Natural killer cell treated with Interleukin-12 subunit alpha and Interleukin-12 subunit beta and Interleukin-15 and Interleukin-18, amount 100 ng/mL, for 72 hours (primary cell): Measurements from ENCODE around the gene DAAM1. TPM values are rescaled to one million over a fixed set of nuclear protein-coding genes. Genes with fewer than 3 reads are reported as not detected.
A peak's percentile ranks its signal among the peaks of the same experiment; 100 is the strongest.

ENCODE experiments used
- ATAC-seq, 2 donors: fragments of 150-1000 bp; cut with Tn5 transposase in 1 of 2; sonication (Bioruptor Pico), chemical (Tn5 transposase) in 1 of 2; 2 replicates each; pipeline ENCODE4 v1.10.0; 2021
- DNase-seq: peaks from one replicate; pipeline ENCODE4 v3.0.0; 2022; ENCODE audit warnings: low spot score
- H3K27ac Mint-ChIP-seq, 2 donors: 1 replicate in 1 of 2; 2 replicates in 1 of 2; pipeline ENCODE4 v1.8.0; 2022; ENCODE audit warnings: mixed read lengths in 2 of 2, mild to moderate bottlenecking in 1 of 2, moderate library complexity in 1 of 2
- H3K27me3 Mint-ChIP-seq, 2 donors: 1 replicate in 1 of 2; 2 replicates in 1 of 2; pipeline ENCODE4 v1.8.0; 2022; ENCODE audit warnings: mixed read lengths in 2 of 2
- H3K36me3 Mint-ChIP-seq: one replicate; pipeline ENCODE4 v1.8.0; 2022; ENCODE audit warnings: mixed read lengths
- H3K4me1 Mint-ChIP-seq, 2 donors: 1 replicate in 1 of 2; 2 replicates in 1 of 2; pipeline ENCODE4 v1.8.0; 2022; ENCODE audit warnings: low read depth in 2 of 2, mixed read lengths in 2 of 2, mild to moderate bottlenecking in 1 of 2
- H3K4me3 Mint-ChIP-seq: one replicate; pipeline ENCODE4 v1.8.0; 2022; ENCODE audit warnings: mixed read lengths
- H3K9me3 Mint-ChIP-seq: 2 replicates; pipeline ENCODE4 v1.8.0; 2022; ENCODE audit warnings: mixed read lengths
- total RNA-seq, 2 donors: library from RNA; stranded (reverse); gene quantifications; one replicate each; pipeline ENCODE4 v1.2.3, GENCODE V29; 2022

The DAAM1 gene
- total RNA-seq, 2 donors from 2014 or later = 21.3 to 22.5 TPM

DNA sequence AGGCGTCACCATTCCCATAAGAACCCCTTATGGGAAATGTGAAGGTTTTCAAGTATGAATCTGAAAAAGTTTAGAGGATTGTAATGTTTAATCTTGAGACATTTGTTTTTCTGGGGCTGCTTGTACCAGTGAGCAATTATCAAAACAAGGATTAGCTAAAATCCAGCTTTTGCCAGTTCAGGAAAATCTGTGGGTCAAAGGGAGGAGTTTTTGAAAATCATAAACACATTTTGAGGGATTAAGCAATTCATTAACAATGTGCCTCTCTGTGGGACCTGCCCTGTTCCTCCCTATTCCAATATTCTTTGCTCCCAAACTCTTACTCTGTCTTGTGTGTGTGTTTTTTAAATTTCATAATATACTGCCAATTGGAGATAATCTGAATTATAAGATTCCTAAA is 11.7 kb upstream of the DAAM1 start:
- ATAC-seq = no peak
- H3K27ac Mint-ChIP-seq = no peak overlapping the region

DNA sequence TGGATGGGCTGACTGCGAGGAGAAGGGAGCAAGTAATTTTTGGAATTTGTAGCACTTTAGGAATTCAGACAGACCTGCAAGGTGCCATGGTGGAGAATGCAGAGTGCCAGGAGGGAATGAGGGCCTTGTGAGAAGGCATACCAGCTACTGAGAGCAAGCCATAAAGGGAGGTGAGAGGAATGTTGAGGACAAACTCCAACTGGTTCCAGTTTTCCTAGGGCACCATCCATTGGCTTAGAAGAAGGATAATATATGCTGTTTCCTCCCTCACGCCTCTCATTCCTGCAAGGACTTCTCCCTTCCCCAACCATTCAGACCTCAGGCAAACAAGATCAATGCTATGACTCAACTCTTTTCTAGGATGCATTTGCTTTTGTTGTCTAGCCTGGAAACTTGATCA is 11.2 kb upstream of the DAAM1 start:
- Mint-ChIP-seq H3K36me3 (no peaks in the 10 kb centered on the region), H3K27me3 (peaks cover 0 to 17% of the 10 kb centered on the region in 2 donors), H3K27ac (no peak overlapping the region), H3K9me3 (no peaks in the 10 kb centered on the region), H3K4me1 (peaks cover 3 to 5% of the 10 kb centered on the region in 2 donors), H3K4me3 (no peak overlapping the region)
- no peak for ATAC-seq
- DNase-seq = no peak

More for the DNA sequence above, 11.7 kb upstream of the DAAM1 start:
- Mint-ChIP-seq H3K36me3 (no peaks in the 10 kb centered on the region), H3K27me3 (peaks cover 0 to 17% of the 10 kb centered on the region in 2 donors), H3K4me3 (no peak overlapping the region), H3K4me1 (peaks cover 3 to 5% of the 10 kb centered on the region in 2 donors), H3K9me3 (no peaks in the 10 kb centered on the region)
- no peak for DNase-seq

DNA sequence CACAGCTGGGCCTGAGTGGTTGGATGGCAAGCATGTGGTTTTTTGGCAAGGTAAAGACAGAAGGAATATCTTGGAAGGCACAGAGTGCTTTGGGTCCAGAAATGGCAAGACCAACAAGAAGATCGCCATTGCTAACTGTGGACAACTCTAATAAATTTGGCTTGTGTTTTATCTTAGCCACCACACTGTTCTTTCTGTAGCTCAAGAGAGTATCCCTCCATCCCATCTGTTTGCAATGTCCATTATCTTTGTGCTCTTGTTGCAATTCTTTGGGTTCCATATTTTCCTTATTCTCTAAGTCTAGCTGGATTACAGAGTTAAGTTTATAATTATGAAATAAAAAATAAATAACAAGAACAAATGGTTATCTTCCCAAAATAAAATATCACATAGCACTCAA is 6.7 kb upstream of the DAAM1 start:
- H3K36me3 Mint-ChIP-seq = no peaks in the 10 kb centered on the region
- H3K4me3 Mint-ChIP-seq = no peak overlapping the region
- peaks cover 3 to 8% of the 10 kb centered on the region in 2 donors for H3K4me1 Mint-ChIP-seq
- H3K9me3 Mint-ChIP-seq = no peaks in the 10 kb centered on the region
- H3K27me3 Mint-ChIP-seq = peaks cover 19 to 42% of the 10 kb centered on the region in 2 donors
- no peak overlapping the region for H3K27ac Mint-ChIP-seq
- ATAC-seq = no peak
- no peak for DNase-seq

DNA sequence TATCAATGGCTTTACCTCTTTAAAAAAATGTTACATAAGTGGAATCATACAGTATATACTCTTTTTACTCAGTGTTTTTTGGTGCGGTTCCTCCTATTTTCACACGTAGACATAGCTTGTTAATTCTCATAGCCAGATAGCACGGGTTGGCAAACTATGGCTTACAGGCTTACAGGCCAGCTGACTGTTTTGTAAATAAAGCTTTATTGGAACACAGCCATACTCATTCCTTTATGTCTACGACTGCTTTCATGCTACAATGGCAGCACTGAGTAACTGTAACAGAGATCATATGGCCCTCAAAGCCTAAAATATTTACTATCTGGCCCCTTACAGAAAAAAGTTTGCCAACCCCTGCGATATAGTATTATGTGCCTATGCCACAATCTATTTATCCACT is 5.8 kb upstream of the DAAM1 start:
- DNase-seq (no peak), ATAC-seq (no peak)
- no peak overlapping the region for H3K27ac Mint-ChIP-seq
- no peaks in the 10 kb centered on the region for H3K9me3 Mint-ChIP-seq
- peaks cover 3 to 15% of the 10 kb centered on the region in 2 donors for H3K4me1 Mint-ChIP-seq
- H3K27me3 Mint-ChIP-seq = peaks cover 22 to 46% of the 10 kb centered on the region in 2 donors
- H3K36me3 Mint-ChIP-seq = no peaks in the 10 kb centered on the region
- H3K4me3 Mint-ChIP-seq = no peak overlapping the region

DNA sequence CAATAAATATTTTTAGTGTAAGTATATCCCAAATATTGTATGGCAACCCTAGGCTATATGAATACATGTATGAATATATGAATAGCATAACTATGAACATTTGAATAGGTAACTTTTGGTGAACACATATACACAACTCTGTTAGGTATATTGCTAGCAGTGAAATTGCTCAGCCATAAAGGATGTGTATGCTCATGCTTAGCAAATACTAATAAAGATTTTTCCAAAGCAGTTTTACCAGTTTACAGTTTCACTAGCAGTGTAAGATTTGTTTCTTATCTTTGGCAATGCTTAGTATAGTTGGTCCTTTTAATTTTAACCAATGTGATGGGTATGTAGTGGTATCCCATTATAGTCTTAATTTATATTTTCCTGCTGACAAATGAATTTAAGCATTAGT is 5.3 kb upstream of the DAAM1 start:
- DNase-seq (no peak), ATAC-seq (no peak)
- Mint-ChIP-seq H3K27me3 (peaks cover 22 to 46% of the 10 kb centered on the region in 2 donors), H3K27ac (no peak overlapping the region), H3K36me3 (no peaks in the 10 kb centered on the region), H3K4me3 (no peak overlapping the region), H3K4me1 (peaks cover 3 to 20% of the 10 kb centered on the region in 2 donors), H3K9me3 (no peaks in the 10 kb centered on the region)

DNA sequence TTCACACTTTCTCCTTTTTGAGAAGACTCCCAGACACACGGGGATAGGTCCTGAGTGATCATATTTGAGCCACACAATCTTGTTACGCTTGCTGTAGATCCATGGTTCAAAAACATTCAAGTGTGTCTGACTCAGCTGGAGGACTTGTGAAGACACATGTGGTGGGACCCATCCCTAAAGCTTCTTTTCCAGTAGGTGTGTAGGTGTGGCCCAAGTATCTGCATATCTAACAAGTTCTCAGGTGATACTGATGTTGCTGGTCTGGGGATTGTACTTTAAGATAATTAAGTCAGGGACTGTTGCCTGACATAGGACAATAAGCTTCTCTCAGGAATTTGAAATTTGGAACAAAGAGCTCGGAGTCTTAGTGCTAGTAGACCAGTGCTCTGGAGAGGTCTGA is 4.1 kb upstream of the DAAM1 start:
- no peak overlapping the region for H3K4me3 Mint-ChIP-seq
- H3K9me3 Mint-ChIP-seq = no peaks in the 10 kb centered on the region
- peaks cover 0 to 14% of the 10 kb centered on the region in 2 donors for H3K4me1 Mint-ChIP-seq
- DNase-seq = no peak
- H3K27ac Mint-ChIP-seq = no peak overlapping the region
- no peak for ATAC-seq
- no peaks in the 10 kb centered on the region for H3K36me3 Mint-ChIP-seq
- peaks cover 22 to 39% of the 10 kb centered on the region in 2 donors for H3K27me3 Mint-ChIP-seq

DNA sequence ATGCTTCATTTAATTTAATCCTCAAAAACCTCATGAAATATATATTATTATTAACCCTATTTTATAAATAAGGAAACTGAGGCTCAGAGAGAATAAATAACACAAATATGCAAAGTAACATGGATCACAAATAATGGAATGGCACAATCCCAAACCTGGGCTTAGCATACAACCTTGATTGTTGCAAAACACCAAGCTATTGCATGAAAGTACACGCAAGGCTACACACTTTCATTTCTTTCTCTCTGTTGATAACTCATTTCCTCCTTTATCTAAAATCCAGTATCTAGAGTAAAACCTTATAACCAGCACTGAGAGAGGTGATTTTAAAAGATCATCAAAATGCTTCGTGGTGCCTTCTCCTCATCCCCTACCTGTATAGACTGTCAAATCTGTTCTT is 2.8 kb upstream of the DAAM1 start:
- no peak overlapping the region for H3K27ac Mint-ChIP-seq
- peaks cover 8 to 24% of the 10 kb centered on the region in 2 donors for H3K4me1 Mint-ChIP-seq
- ATAC-seq (no peak), DNase-seq (no peak)
- no peaks in the 10 kb centered on the region for H3K9me3 Mint-ChIP-seq
- no peaks in the 10 kb centered on the region for H3K36me3 Mint-ChIP-seq
- H3K4me3 Mint-ChIP-seq = no peak overlapping the region
- peaks cover 22 to 30% of the 10 kb centered on the region in 2 donors for H3K27me3 Mint-ChIP-seq

DNA sequence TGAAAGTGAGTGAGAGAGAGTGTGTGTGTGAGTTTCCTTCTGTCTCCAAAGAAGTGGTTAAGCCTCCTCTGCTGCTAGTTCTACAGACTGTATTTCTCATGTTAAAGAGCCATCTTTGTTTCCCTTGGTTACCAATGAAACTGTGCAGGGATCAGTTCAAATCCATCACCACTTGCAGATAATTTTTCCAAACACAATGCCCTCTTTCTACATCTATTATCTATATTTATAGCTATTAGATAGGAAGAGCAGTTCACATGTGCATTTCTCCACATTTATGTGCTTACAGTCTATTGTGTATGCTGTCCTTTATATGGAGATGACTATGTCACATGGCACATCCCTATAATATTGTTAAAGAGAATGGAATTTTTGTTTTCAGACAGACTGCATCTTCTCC is 2.2 kb upstream of the DAAM1 start:
- DNase-seq (no peak), ATAC-seq (no peak)
- Mint-ChIP-seq H3K27ac (no peak overlapping the region), H3K4me1 (peaks cover 8 to 24% of the 10 kb centered on the region in 2 donors), H3K36me3 (no peaks in the 10 kb centered on the region), H3K4me3 (no peak overlapping the region), H3K9me3 (no peaks in the 10 kb centered on the region), H3K27me3 (peaks cover 22 to 29% of the 10 kb centered on the region in 2 donors)

DNA sequence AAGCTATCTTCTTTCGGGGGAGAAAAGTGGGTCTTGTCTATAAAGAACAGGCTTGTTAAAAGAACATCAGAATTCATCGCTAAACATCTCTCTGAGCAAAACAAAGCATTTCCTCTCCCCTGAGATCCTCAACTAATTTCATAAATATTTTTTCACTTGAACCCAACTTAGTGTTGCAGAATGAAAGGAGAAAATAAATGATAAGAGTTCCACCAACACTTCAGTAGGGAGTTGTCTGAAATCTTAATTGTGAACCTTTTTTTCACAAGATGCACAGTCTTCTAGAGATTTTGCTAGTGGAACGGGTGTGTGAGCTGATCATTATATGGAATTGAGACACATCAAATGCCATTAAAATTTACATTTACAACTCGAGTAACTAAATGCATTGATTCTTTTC is 1.3 kb upstream of the DAAM1 start:
- Mint-ChIP-seq H3K27me3 (peaks cover 22 to 29% of the 10 kb centered on the region in 2 donors), H3K36me3 (no peaks in the 10 kb centered on the region), H3K27ac (peak overlapping the region in 1 of 2 donors; percentile 79), H3K9me3 (no peaks in the 10 kb centered on the region), H3K4me3 (peak overlapping the region; percentile 100), H3K4me1 (peaks cover 14 to 24% of the 10 kb centered on the region in 2 donors)
- DNase-seq (no peak), ATAC-seq (no peak)

DNA sequence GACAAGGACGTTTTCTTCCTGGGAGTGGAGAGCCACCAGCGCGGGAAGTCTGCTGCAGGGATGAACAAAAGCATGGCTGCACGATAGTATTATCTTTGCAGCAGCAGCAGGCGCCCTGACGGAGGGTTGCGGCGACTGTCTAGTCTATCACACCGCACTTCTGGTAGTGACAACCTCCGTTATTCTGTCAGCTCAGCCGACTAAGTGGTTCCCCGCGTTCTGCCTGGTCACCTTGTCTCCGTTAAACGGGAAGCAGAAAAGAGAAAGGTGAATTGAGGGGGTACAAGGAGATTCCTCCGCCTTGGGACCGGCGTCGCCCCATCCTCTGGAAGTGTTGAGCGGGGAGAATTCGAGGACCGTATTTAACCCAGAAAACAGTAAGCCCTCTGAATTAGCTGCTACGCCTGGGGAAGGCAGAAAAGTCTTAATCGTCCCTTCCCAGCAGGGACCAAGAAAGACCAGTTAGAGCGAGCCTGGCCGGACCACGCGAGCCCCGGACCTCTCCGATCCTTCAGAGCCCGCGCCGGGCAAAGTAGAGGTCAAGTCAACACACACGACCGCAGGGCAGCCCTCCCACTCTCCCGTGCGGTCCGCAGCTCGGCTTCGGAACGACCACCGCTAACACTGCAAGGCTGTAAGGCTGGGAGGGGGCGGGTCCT is 536 bp upstream of the DAAM1 start:
- DNase-seq (no peak), ATAC-seq (peak in 1 of 2 donors; percentile 15)
- H3K4me3 Mint-ChIP-seq = peak overlapping the region; percentile 100
- H3K27me3 Mint-ChIP-seq = peaks cover 22 to 29% of the 10 kb centered on the region in 2 donors
- peak overlapping the region; percentile 67 to 79 for H3K27ac Mint-ChIP-seq
- H3K36me3 Mint-ChIP-seq = no peaks in the 10 kb centered on the region
- H3K9me3 Mint-ChIP-seq = no peaks in the 10 kb centered on the region
- H3K4me1 Mint-ChIP-seq = peaks cover 14 to 24% of the 10 kb centered on the region in 2 donors

DNA sequence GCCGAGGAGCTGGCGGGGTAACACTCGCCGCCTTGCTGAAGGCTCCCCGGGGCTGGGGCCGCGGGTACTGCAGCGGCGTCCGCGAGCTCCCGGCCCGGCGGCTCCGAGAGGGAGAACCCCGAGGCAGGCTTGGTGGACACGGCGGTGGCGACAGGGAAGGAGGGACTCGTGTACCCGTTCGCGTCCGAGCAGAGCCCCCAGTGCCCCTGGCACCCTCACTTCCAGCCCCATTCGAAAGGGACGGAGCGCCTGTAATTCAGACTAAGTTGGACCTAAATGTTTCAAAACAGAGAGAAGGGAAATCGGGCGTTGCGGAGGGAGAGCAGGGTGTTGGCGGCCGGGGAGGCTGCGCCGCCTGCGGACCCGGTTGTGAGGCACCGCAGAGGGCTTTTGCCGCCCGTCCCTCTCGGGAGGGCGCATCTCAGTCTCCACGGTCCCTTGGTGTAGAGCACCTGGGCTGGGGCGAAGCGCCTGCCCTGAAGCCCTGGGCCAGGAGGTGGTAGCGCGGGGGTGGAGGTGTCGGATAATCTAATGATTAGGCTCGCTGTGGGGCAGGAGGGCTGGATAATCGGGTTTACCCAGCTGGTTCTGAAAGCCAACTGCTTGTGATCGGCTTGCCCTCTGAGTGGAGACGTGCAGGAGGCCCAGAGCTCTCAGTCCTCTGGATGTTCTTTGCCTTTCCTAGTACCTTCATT is 771 bp downstream of the DAAM1 start:
- ATAC-seq = peak; percentile 9 to 43
- peak; percentile 69 for DNase-seq
- Mint-ChIP-seq H3K9me3 (no peaks in the 10 kb centered on the region), H3K4me3 (peak overlapping the region; percentile 100), H3K27ac (peak overlapping the region; percentile 74 to 88), H3K4me1 (peaks cover 14 to 24% of the 10 kb centered on the region in 2 donors), H3K36me3 (no peaks in the 10 kb centered on the region), H3K27me3 (peaks cover 15 to 24% of the 10 kb centered on the region in 2 donors)

DNA sequence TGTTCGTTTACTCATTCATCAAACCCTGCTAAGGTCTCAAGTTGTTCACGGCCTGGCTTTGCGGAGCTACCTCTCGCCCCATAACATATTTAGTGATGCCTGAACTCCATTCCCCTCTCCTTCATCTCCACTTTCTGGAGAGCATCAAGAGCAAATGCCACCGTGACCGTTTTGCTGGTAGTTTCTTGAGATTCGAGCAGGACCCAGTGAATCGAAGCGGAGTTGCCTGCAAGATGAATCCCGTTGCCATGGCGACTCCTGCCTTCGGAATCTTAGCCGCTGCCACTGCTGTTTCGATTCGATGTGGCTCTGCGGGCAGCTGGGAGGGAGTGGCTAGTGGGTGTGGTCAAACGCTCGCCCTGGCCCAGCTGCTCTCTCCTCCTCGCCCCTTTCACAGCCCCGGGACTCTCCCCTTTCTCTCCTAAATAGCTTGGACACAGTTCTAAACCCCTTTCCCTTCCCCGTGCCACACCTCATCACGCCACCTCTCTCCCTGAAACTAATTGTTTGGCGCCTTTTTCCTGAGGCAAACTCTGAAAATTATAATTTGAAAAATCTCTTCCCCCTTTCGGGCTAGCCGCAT is 1.4 kb downstream of the DAAM1 start:
- peak; percentile 84 for DNase-seq
- Mint-ChIP-seq H3K4me3 (peak overlapping the region; percentile 100), H3K27me3 (peaks cover 10 to 18% of the 10 kb centered on the region in 2 donors), H3K36me3 (no peaks in the 10 kb centered on the region), H3K27ac (peak overlapping the region; percentile 74 to 88), H3K9me3 (no peaks in the 10 kb centered on the region), H3K4me1 (peaks cover 14 to 24% of the 10 kb centered on the region in 2 donors)
- peak; percentile 39 to 60 for ATAC-seq

DNA sequence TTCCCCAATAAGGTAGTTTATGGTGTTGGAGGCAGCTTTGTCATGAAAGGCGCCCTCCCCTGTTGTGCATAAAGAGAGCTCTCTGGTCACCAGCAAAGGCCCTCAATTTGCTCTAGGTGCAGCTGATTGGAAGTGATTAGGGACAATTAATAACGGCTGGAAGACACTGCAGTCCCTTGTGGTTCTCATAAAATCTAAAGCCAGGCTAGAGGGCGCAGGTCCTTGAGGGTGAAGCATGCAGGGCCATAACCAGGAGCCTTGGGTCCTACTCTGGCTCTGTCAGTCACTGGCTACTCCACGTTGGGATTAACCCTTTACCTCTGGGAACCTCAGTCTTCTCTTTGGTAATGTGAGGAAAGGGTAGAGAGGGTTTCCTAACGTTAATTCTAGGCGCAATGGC is 1.9 kb downstream of the DAAM1 start:
- no peak for ATAC-seq
- H3K9me3 Mint-ChIP-seq = no peaks in the 10 kb centered on the region
- H3K27me3 Mint-ChIP-seq = peaks cover 9 to 15% of the 10 kb centered on the region in 2 donors
- DNase-seq = no peak
- H3K36me3 Mint-ChIP-seq = no peaks in the 10 kb centered on the region
- H3K4me1 Mint-ChIP-seq = peaks cover 14 to 24% of the 10 kb centered on the region in 2 donors
- peak overlapping the region; percentile 74 to 88 for H3K27ac Mint-ChIP-seq
- H3K4me3 Mint-ChIP-seq = peak overlapping the region; percentile 100

DNA sequence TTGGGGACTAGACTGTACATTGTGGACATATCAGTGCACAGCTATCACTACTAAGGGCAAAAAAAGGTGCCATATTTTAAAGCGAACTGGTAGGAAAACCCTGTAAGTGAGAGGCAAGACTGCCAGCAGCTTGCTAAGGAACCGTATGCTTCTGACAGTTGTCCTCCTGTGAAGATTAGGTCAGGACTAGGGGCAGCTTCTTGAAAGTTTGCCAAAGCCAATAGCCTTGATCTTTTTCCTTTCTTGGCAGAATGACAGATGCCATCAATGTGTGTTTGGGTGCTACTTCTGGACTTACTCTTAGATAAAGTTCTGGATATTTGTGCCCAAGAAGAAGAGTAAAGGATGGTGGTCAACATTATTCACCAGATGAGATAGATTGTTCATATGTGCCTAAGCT is 7.4 kb downstream of the DAAM1 start:
- Mint-ChIP-seq H3K27me3 (no peaks in the 10 kb centered on the region), H3K36me3 (no peaks in the 10 kb centered on the region), H3K27ac (no peak overlapping the region), H3K4me3 (no peak overlapping the region), H3K9me3 (no peaks in the 10 kb centered on the region), H3K4me1 (peaks cover 0 to 12% of the 10 kb centered on the region in 2 donors)
- DNase-seq (no peak), ATAC-seq (no peak)
